A549 (cell line): Measurements from ENCODE around the gene PLCL1. TPM values are rescaled to one million over a fixed set of nuclear protein-coding genes. Genes with fewer than 3 reads are reported as not detected.

Source experiments
- ATAC-seq, 2 experiments: fragments of 200-7000 bp in 1 of 2; fragments of >200 bp in 1 of 2; cut with Nextera tagmentation in 1 of 2; cut with Tn5 transposase in 1 of 2; 3 replicates each; pipeline versions ENCODE4 v1.8.0 to v1.9.1; 2018 to 2020; ENCODE audit warnings: mild to moderate bottlenecking in 1 of 2, moderate library complexity in 1 of 2
- CTCF ChIA-PET: fragments of 300-600 bp; sonication (Branson Sonifier 250); formaldehyde crosslinking; extraction: SDS; loops from one replicate; lab custom pipeline; 2021; ENCODE audit warnings: antibody characterized with exemption, inconsistent platforms; lab: Yijun Ruan, JAX
- POLR2A ChIA-PET: fragments of 350-600 bp; formaldehyde crosslinking; extraction: SDS; loops from one replicate; lab custom pipeline; 2021; ENCODE audit warnings: antibody characterized with exemption, inconsistent platforms; lab: Yijun Ruan, JAX
- DNase-seq, 2 experiments: peaks; one replicate each; pipeline versions ENCODE4 v3.0.0 to v3.0.0-alpha.2; 2011 to 2016; ENCODE audit warnings: low read depth in 1 of 2, low spot score in 1 of 2
- FAIRE-seq: peaks from 2 replicates; lab custom pipeline; 2011; peaks lifted over from hg19 to GRCh38; lab: Jason Lieb, UNC
- H3K27ac ChIP-seq, 2 experiments: fragments of >200 bp; sonication (Bioruptor Twin); formaldehyde crosslinking; 3 replicates each; pipeline ENCODE4 v1.5.1; 2016 to 2017
- H3K4me1 ChIP-seq: fragments of >200 bp; sonication (Bioruptor Twin); formaldehyde crosslinking; 3 replicates; pipeline ENCODE4 v1.6.1; 2016
- H3K4me2 ChIP-seq: fragments of >200 bp; sonication (Bioruptor Twin); formaldehyde crosslinking; 3 replicates; pipeline ENCODE4 v1.6.1; 2016
- H3K4me3 ChIP-seq: fragments of >200 bp; sonication (Bioruptor Twin); formaldehyde crosslinking; 3 replicates; pipeline ENCODE4 v1.5.1; 2016
- H3K9me3 ChIP-seq: fragments of >200 bp; sonication (Bioruptor Twin); formaldehyde crosslinking; 3 replicates; pipeline ENCODE4 v1.6.1; 2016
- CHD2 ChIP-seq: fragments of 150-350 bp; IDR thresholded peaks from 2 replicates; pipeline ENCODE4 v1.6.1; 2014; ENCODE audit warnings: low read length; ENCODE audit not compliant: partially characterized antibody
- CHD4 ChIP-seq: fragments of 200-600 bp; sonication (generic); IDR thresholded peaks from 2 replicates; pipeline ENCODE4 v1.6.1; 2016; ENCODE audit warnings: antibody characterized with exemption, mild to moderate bottlenecking, borderline replicate concordance
- EHF ChIP-seq: fragments of 250-450 bp; sonication (Bioruptor Pico); IDR thresholded peaks from 2 replicates; pipeline ENCODE4 v1.5.0; 2020; ENCODE audit warnings: mild to moderate bottlenecking
- EP300 ChIP-seq, 2 experiments: fragments of >200 bp; sonication (Bioruptor Twin); formaldehyde crosslinking; IDR thresholded peaks; 2 replicates in 1 of 2; 3 replicates in 1 of 2; pipeline ENCODE4 v1.6.1; 2016 to 2017
- FOXS1 ChIP-seq: fragments of 250-450 bp; sonication (Bioruptor Pico); IDR thresholded peaks from 2 replicates; pipeline ENCODE4 v1.5.0; 2020; ENCODE audit warnings: mild to moderate bottlenecking, moderate library complexity
- GATA3 ChIP-seq: IDR thresholded peaks from 2 replicates; pipeline ENCODE4 v1.6.1; 2012; ENCODE audit warnings: borderline replicate concordance
- HDAC2 ChIP-seq: fragments of 200-600 bp; sonication (generic); IDR thresholded peaks from 2 replicates; pipeline ENCODE4 v1.6.1; 2016
- HEYL ChIP-seq: fragments of 250-450 bp; sonication (Bioruptor Pico); IDR thresholded peaks from 2 replicates; pipeline ENCODE4 v1.8.0; 2021; ENCODE audit warnings: mild to moderate bottlenecking, moderate library complexity
- HOXA7 ChIP-seq: fragments of 250-450 bp; sonication (Bioruptor Pico); IDR thresholded peaks from 2 replicates; pipeline ENCODE4 v1.5.0; 2020; ENCODE audit warnings: mild to moderate bottlenecking, moderate library complexity
- HOXB5 ChIP-seq: fragments of 250-450 bp; sonication (Bioruptor Pico); IDR thresholded peaks from 2 replicates; pipeline ENCODE4 v1.5.0; 2020; ENCODE audit warnings: mild to moderate bottlenecking, moderate library complexity
- JUNB ChIP-seq: fragments of >200 bp; sonication (Bioruptor Twin); formaldehyde crosslinking; IDR thresholded peaks from 2 replicates; pipeline ENCODE4 v1.6.1; 2016
- MAFK ChIP-seq: fragments of 450-650 bp; IDR thresholded peaks from 2 replicates; pipeline ENCODE4 v1.6.1; 2014; ENCODE audit not compliant: partially characterized antibody
- MAX ChIP-seq: IDR thresholded peaks from 2 replicates; pipeline ENCODE4 v1.6.1; 2012
- MAZ ChIP-seq: fragments of 150-350 bp; IDR thresholded peaks from 2 replicates; pipeline ENCODE4 v1.6.1; 2014; ENCODE audit warnings: antibody characterized with exemption, low read depth, low read length, borderline replicate concordance
- PHF8 ChIP-seq: fragments of 200-600 bp; sonication (generic); IDR thresholded peaks from 2 replicates; pipeline ENCODE4 v1.6.1; 2016; ENCODE audit warnings: low read depth, mild to moderate bottlenecking, antibody characterized with exemption, moderate library complexity, borderline replicate concordance
- POLR2A ChIP-seq: IDR thresholded peaks from 2 replicates; pipeline ENCODE4 v1.6.1; 2012; ENCODE audit warnings: mild to moderate bottlenecking, low read length
- RARB ChIP-seq: fragments of 250-450 bp; sonication (Bioruptor Pico); IDR thresholded peaks from 2 replicates; pipeline ENCODE4 v1.8.0; 2021; ENCODE audit warnings: mild to moderate bottlenecking, moderate library complexity
- RCOR1 ChIP-seq: fragments of 150-350 bp; IDR thresholded peaks from 2 replicates; pipeline ENCODE4 v1.6.1; 2014; ENCODE audit warnings: antibody characterized with exemption, low read length, low read depth
- RFX5 ChIP-seq: fragments of 450-650 bp; IDR thresholded peaks from 2 replicates; pipeline ENCODE4 v1.7.1; 2014; ENCODE audit warnings: antibody characterized with exemption, mild to moderate bottlenecking, moderate library complexity
- USF2 ChIP-seq: fragments of 450-650 bp; IDR thresholded peaks from 2 replicates; pipeline ENCODE4 v1.6.1; 2014; ENCODE audit warnings: antibody characterized with exemption
- ZC3H11A ChIP-seq: fragments of 450-650 bp; IDR thresholded peaks from 2 replicates; pipeline ENCODE4 v1.6.1; 2014; ENCODE audit warnings: antibody characterized with exemption, mild to moderate bottlenecking
- ZFP36 ChIP-seq: fragments of 450-650 bp; IDR thresholded peaks from 2 replicates; pipeline ENCODE4 v1.6.1; 2014; ENCODE audit warnings: borderline replicate concordance; ENCODE audit not compliant: partially characterized antibody
- WGBS: methylation state at CpG from one replicate; pipeline ENCODE4 v1.1.6; 2017; ENCODE audit errors: missing lambda C conversion rate; 5-methylcytosine and 5-hydroxymethylcytosine counted together
- polyA plus RNA-seq, 4 experiments: library from polyadenylated mRNA; depleted of rRNA in 3 of 4; stranded (reverse); fragments of >200 nt; fragmentation: RNase III in 1 of 4; extraction: RNeasy Plus Mini Kit Qiagen cat#74134 plus additional on column Dnase treatment in 1 of 4; gene quantifications; 2 replicates in 3 of 4; 3 replicates in 1 of 4; pipeline ENCODE4 v1.2.3, GENCODE V29; 2011 to 2017

The PLCL1 gene
- polyA plus RNA-seq, 2 of the 4 experiments (the other 2 are of a cell fraction) = 0.03 TPM

- no peak overlapping the region for H3K4me2 ChIP-seq
- no peaks in the 10 kb centered on the region for H3K9me3 ChIP-seq
- ATAC-seq (no peak), DNase-seq (no peak)
- H3K4me3 ChIP-seq = no peak overlapping the region
- H3K4me1 ChIP-seq = no peaks in the 10 kb centered on the region
- ChIA-PET POLR2A (no interaction called here), CTCF (no interaction called here)
- no peak overlapping the region for H3K27ac ChIP-seq
- TF ChIP-seq RFX5 (no peak), EHF (CRISPR knock-in tag) (no peak), RARB (CRISPR knock-in tag) (no peak), FOXS1 (CRISPR knock-in tag) (no peak), MAZ (no peak), PHF8 (no peak), ZC3H11A (no peak)
- TF ChIP-seq, all 56 proteins: peak for 0
- FAIRE-seq = no peak
These were observed 169.4 kb downstream of the PLCL1 start for GRCh38 chr2:197973772-197974171.

GRCh38 chr2:197975931-197976519 is 171.6 kb downstream of the PLCL1 start:
- CTCF ChIA-PET = no interaction called here
- H3K9me3 ChIP-seq = no peaks in the 10 kb centered on the region
- DNase-seq = no peak
- no peak overlapping the region for H3K4me2 ChIP-seq
- 33% methylated on average over 5 of the region's 5 CpGs for WGBS
- H3K4me3 ChIP-seq = no peak overlapping the region
- H3K27ac ChIP-seq = no peak overlapping the region
- ATAC-seq = no peak
- H3K4me1 ChIP-seq = no peaks in the 10 kb centered on the region
- POLR2A ChIA-PET = no interaction called here
- TF ChIP-seq MAFK (peak; percentile 3), GATA3 (no peak), MAZ (no peak), CHD4 (no peak)
- FAIRE-seq = no peak

GRCh38 chr2:197978971-197979370 is 174.6 kb downstream of the PLCL1 start:
- Histone ChIP-seq H3K4me3 (no peak overlapping the region), H3K9me3 (no peaks in the 10 kb centered on the region), H3K4me1 (no peaks in the 10 kb centered on the region), H3K27ac (no peak overlapping the region), H3K4me2 (no peak overlapping the region)
- FAIRE-seq (no peak), DNase-seq (no peak), ATAC-seq (no peak)
- TF ChIP-seq EP300 (IDR thresholded peaks at IDR 0.05) (no peak), USF2 (no peak), MAZ (no peak), MAX (no peak), HOXB5 (CRISPR knock-in tag) (no peak), CHD2 (no peak), CHD4 (no peak), JUNB (no peak), HOXA7 (CRISPR knock-in tag) (no peak), HEYL (CRISPR knock-in tag) (no peak), MAFK (no peak), POLR2A (no peak)
- 53% methylated on average over 4 of the region's 4 CpGs for WGBS
- ChIA-PET POLR2A (no interaction called here), CTCF (no interaction called here)

GRCh38 chr2:197982565-197982964 is 178.2 kb downstream of the PLCL1 start:
- H3K9me3 ChIP-seq = no peaks in the 10 kb centered on the region
- no peak overlapping the region for H3K4me2 ChIP-seq
- WGBS = 43% methylated on average over 2 of the region's 2 CpGs
- ATAC-seq (no peak), FAIRE-seq (no peak), DNase-seq (no peak)
- no peaks in the 10 kb centered on the region for H3K4me1 ChIP-seq
- POLR2A ChIA-PET = interaction anchor here (0.6 kb wide), 1 partner anchor 127 kb away, joined by 5 read pairs; no protein-coding TSS in a partner anchor
- CTCF ChIA-PET = no interaction called here
- H3K4me3 ChIP-seq = no peak overlapping the region
- no peak overlapping the region for H3K27ac ChIP-seq
- TF ChIP-seq CHD4 (no peak), MAZ (no peak), RCOR1 (no peak), ZFP36 (no peak), USF2 (no peak), JUNB (no peak), HDAC2 (no peak), HOXA7 (CRISPR knock-in tag) (no peak)
